T-helper 22 cell (primary cell): ENCODE data around the gene MARK3.
A peak's percentile ranks its signal among the peaks of the same experiment; 100 is the strongest.
"Not testable (repeated sequence)": the region's sequence is repeated elsewhere in the genome, so short reads cannot be mapped to it uniquely, and the experiment has no call there.

Experiments used
- DNase-seq: peaks from one replicate; pipeline ENCODE4 v3.0.0-alpha.2; 2020; ENCODE audit warnings: low read depth

The MARK3 gene

DNA sequence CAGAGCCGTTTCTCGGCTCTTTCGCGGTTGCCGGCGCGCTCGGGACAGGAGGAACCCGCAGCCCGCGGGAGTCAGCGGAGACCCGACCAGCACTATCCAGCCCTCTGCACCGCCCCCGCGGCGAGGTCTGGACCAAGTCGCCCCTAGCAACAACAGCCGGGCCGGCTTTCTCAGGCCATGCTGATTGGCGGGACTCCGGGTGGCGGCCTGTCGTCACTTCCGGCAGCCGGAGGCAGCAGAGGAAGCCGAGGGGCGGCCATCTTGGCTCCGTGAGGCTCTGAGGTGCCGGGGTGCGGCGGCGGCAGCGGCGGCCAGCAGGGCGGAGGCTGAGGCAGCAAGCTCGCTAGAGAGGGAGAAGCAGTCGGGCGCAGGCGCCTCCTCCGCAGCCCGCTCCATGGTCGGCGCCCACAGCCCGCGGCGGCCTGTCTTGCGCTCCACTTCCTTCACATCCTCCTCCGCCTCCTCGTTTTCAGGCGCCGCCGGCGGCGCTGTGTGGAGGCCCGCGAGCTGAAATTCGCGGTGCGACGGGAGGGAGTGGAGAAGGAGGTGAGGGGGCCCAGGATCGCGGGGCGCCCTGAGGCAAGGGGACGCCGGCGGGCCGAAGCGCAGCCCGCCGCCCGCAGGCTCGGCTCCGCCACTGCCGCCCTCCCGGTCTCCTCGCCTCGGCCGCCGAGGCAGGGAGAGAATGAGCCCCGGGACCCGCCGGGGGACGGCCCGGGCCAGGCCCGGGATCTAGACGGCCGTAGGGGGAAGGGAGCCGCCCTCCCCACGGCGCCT lies at the start of gene MARK3:
Gene MARK3 (plus strand): TSS at position 264 of the 777 bp plus-strand sequence. CDS start 615 bp downstream, outside the sequence.
- peak; percentile 97 for DNase-seq

- DNase-seq, result no peak
These were observed 49.0 kb upstream of the MARK3 start for GRCh38 chr14:103336191-103336590.

DNA sequence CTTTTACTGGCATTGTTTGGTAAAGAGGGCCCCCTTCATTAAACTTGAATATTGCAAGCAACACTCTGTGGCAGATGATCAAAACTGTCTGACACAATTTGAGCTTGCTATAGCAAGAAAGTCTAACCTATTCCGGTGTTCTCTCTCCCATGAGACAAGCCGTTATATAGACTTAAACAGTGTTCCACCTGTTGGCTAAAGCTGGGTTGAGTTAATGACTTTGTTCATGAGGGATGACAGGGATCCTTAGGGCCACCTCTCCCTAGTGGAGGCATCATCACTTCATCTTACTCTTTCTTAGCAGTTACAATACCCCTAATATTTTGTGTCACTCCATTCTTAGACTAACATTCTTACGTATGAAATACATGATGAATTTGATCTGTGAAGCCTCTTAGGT lies 47.4 kb upstream of the MARK3 start:
- no peak for DNase-seq

GRCh38 chr14:103339561-103339960 lies 45.7 kb upstream of the MARK3 start:
- DNase-seq, result no peak

GRCh38 chr14:103340480-103341212 lies 44.6 kb upstream of the MARK3 start:
- no peak for DNase-seq

- DNase-seq, result no peak
These were observed 43.7 kb upstream of the MARK3 start for GRCh38 chr14:103341250-103342129.

- no peak for DNase-seq
These were observed 41.9 kb upstream of the MARK3 start for GRCh38 chr14:103343164-103343879.

DNA sequence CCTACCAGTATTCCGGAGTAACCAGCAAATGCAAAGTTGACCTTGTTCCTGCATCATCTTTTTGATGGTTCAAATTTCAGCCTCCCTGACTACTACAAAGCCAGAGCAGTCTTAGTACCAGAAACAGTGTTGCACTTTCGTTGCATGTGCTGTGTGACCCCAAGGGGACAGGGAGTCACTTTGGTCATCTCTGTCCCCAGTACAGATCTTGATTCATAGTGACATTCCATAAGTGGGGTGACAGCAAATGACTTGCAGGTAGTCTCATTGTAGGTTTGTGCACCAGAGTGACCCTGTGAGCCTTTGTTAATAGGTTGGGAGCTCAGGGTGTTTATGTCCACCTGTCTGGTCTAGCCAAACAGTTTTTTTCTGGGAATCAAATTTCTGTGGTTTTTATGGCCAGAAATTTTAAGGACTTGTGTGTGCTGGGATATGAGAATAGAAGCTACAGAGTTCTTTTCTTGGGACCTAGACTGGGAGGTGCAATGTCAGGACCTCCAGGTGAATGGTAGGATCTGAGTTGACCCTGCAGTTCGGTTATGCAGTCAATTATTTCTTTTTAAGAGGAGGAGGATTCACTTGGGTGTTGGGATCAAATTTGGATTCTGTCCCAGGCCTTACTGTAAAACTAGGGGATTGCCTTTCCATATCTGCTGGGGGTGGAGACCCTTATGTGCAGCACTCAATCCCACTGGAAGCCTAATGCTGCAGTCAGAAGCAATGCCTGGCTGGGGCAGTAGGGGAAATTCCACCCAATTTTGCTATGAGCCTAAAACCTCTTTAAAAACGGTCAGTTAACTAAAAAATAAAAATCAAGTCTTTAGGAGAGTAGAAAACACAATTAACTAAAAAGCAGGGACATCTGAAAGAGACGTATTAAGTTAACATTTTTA lies 41.1 kb upstream of the MARK3 start:
- no peak for DNase-seq

- no peak for DNase-seq
These were observed 38.9 kb upstream of the MARK3 start for GRCh38 chr14:103346286-103346685.

- no peak for DNase-seq
These were observed 38.0 kb upstream of the MARK3 start for GRCh38 chr14:103347091-103347815.

DNA sequence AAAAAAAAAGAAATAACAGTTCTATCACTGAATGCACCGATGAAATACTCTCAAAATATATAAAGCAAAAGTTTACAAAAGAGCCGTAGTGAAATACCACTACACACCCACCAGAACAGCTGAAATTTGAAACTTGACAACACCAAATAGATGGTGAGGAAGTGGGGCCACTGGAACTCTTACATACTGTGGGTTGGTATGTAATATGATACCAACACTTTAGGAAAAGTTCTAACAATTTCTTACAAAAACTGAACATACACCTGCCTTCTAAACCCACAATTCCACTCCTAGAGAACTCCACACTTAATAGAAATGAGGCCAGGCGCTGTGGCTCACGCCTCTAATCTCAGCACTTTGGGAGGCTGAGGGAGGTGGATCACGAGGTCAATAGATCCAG lies 37.1 kb upstream of the MARK3 start:
- DNase-seq, result no peak

DNA sequence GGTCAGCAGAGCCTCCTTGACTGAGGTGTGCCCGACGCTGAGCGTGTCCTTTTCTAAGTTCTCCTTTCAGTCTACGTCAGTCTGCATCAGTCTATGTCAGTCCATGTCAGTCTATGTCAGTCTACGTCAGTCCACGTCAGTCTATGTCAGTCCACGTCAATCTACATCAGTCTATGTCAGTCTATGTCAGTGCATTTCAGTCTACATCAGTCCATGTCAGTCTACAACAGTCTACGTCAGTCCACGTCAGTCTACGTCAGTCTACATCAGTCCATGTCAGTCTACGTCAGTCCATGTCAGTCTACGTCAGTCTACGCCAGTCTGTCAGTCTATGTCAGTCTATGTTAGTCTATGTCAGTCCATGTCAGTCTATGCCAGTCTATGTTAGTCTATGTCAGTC lies 35.2 kb upstream of the MARK3 start:
- no peak for DNase-seq

DNA sequence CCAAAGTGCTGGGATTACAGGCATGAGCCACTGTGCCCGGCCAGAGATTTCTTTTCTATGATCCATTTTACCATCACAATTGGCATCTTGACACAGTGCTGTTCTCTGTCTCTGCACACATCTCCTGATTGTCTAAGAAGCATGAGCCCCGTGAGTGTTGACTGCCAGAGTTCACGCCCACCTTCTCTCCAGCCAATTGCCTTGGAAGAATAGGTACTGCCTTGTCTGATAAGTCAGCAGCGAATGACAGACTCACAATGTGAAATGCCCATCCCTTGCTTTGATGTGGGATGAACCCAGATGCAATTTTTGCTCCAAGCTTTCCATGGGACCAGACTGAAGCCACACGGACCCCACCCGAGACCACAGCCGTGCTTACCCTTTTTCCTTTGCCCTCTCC lies 31.9 kb upstream of the MARK3 start:
- no peak for DNase-seq

DNA sequence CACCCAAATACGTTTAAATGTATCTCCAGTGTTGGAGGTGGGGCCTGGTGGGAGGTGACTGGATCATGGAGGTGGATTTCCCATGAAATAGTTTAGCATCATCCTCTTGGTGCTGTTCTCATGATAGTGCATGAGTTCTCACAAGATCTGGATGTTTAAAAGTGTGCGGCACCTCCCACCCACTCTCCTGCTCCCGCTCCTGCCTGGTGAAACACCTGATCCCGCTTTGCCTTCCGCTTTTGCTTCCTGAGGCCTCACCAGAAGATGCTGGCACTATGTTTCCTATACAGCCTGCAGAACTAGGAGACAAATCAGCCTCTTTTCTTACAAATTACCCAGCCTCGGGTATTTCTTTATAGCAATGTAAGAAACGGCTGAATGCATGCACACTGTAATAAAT lies 31.1 kb upstream of the MARK3 start:
- DNase-seq, result no peak

DNA sequence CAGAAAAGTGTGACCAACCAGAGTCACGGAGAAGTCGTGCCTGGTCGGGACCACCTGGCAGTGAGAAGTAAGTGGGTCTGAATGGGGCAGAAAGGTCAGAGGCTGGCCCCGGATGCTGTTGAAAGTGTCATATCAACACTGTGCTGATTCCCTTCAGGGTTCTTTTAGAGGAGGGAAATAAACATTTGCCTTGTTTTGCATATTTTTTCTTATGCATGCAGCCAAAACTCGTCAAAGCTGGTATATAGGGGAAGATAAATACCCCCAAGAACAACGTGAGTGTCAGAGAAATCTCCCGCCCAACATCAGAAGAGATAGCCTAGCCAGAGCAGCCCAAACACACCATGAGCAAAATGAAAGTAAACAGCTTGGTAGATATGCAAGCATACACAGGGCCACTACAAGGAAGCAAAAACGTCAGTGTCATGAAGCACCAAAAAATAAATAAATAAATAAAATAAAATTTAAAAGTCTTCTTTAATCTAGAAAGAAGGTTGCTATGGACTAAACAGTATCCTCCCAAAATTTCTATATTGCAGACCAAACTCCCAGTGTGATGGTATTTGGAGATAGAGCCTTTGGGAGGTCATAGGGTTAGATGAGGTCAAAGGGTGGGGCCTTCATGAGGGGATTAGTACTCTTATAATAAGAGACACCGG lies 29.1 kb upstream of the MARK3 start:
- no peak for DNase-seq

DNA sequence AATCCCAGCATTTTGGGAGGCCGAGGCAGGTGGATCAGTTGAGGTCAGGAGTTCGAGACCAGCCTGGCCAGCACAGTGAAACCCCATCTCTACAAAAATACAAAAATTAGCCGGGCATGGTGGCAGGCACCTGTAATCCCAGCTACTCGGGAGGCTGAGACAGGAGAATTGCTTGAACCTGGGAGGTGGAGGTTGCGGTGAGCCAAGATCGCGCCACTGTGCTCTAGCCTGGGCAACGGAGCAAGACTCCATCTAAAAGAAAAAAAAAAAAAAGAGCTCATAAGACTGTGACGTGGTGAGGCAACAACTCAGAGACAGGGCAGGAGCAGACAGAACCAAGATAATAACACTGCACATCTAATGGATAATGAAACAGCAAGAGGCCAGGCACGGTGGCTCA lies 27.7 kb upstream of the MARK3 start:
- not testable (repeated sequence) for DNase-seq

GRCh38 chr14:103360548-103360947 lies 24.7 kb upstream of the MARK3 start:
- no peak for DNase-seq

GRCh38 chr14:103361867-103362266 lies 23.3 kb upstream of the MARK3 start:
- DNase-seq, result no peak

DNA sequence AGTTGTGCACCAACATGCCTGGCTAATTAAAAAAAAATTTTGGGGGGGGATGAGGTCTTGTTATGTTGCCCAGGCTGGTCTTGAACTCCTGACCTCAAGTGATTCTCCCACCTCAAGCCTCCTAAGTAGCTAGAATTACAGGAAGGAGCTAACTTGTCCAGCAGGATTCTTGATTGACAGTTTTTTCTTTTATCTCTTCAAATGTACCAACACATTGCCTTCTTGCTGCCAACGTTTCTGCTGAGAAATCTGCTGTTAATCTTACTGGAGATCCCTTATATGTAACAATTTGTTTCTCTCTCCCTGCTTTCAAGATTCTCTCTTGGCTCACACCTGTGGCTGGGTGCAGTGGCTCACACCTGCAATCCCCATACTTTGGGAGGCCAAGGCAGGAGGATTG lies 22.4 kb upstream of the MARK3 start:
- no peak for DNase-seq

DNA sequence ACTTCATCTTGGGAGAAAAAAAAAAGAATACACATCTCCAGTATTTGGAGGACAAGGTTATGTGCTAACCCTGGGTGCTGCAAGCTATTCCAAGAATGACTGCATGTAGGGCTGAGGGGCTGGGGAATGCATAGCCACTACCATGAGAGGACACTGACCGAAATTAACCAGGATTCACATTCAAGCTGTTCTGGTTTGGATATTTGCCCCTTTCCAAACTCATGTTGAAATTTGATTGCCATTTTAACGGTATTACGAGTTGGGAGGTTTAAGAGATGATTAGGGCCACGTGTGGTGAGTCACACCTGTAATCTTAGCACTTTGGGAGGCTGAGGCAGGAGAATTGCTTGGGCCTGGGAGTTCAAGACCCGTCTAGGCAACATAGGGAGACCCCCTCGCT lies 18.5 kb upstream of the MARK3 start:
- DNase-seq, result no peak
